Fibroblast of peridontal ligament (primary cell): ENCODE measurements around the gene RPRM.
A peak's percentile ranks its signal among the peaks of the same experiment; 100 is the strongest.
"Not testable (repeated sequence)": the region's sequence is repeated elsewhere in the genome, so short reads cannot be mapped to it uniquely, and the experiment has no call there.

ENCODE experiments used
- DNase-seq: peaks from one replicate; pipeline ENCODE4 v3.0.0-alpha.2; 2010; ENCODE audit errors: extremely low read depth

The RPRM gene

GRCh38 chr2:153478289-153479261, at the start of gene RPRM:
Gene RPRM (minus strand): TSS chr2:153478762. CDS start chr2:153478565, 197 bp downstream.
- peak; percentile 17 for DNase-seq

GRCh38 chr2:153519257-153519875, 40.8 kb upstream of the RPRM start:
- DNase-seq: peak; percentile 41

- no peak for DNase-seq
These were observed 33.8 kb upstream of the RPRM start for GRCh38 chr2:153512331-153512730.

- no peak for DNase-seq
These were observed 32.4 kb upstream of the RPRM start for GRCh38 chr2:153510996-153511395.

- DNase-seq: no peak
These were observed 30.6 kb upstream of the RPRM start for GRCh38 chr2:153509133-153509532.

- not testable (repeated sequence) for DNase-seq
These were observed 27.9 kb upstream of the RPRM start for GRCh38 chr2:153506499-153506898.

GRCh38 chr2:153499439-153499838, 20.9 kb upstream of the RPRM start:
- no peak for DNase-seq

- no peak for DNase-seq
These were observed 19.5 kb upstream of the RPRM start for GRCh38 chr2:153497938-153498629.

- no peak for DNase-seq
These were observed 17.2 kb upstream of the RPRM start for GRCh38 chr2:153495725-153496124.

- DNase-seq: no peak
These were observed 9.5 kb upstream of the RPRM start for GRCh38 chr2:153488072-153488471.

GRCh38 chr2:153487448-153487847, 8.9 kb upstream of the RPRM start:
- no peak for DNase-seq

- no peak for DNase-seq
These were observed 1.0 kb upstream of the RPRM start for GRCh38 chr2:153479573-153479972.

- no peak for DNase-seq
These were observed 800 bp downstream of the RPRM start for GRCh38 chr2:153477636-153478288.

- no peak for DNase-seq
These were observed 1.5 kb downstream of the RPRM start for GRCh38 chr2:153476816-153477635.

GRCh38 chr2:153476491-153476815, 2.1 kb downstream of the RPRM start:
- no peak for DNase-seq

- DNase-seq: no peak
These were observed 3.6 kb downstream of the RPRM start for GRCh38 chr2:153474876-153475435.

GRCh38 chr2:153474407-153474806, 4.2 kb downstream of the RPRM start:
- no peak for DNase-seq

GRCh38 chr2:153470867-153471266, 7.7 kb downstream of the RPRM start:
- DNase-seq: no peak

GRCh38 chr2:153464395-153464794, 14.2 kb downstream of the RPRM start:
- DNase-seq: no peak

- no peak for DNase-seq
These were observed 16.2 kb downstream of the RPRM start for GRCh38 chr2:153462338-153462859.

GRCh38 chr2:153461453-153461852, 17.1 kb downstream of the RPRM start:
- DNase-seq: no peak
